ENCODE results near the gene ANKRD55.
"Not testable (repeated sequence)": the region's sequence is repeated elsewhere in the genome, so short reads cannot be mapped to it uniquely, and the experiment has no call there.

Gene ANKRD55

DNA sequence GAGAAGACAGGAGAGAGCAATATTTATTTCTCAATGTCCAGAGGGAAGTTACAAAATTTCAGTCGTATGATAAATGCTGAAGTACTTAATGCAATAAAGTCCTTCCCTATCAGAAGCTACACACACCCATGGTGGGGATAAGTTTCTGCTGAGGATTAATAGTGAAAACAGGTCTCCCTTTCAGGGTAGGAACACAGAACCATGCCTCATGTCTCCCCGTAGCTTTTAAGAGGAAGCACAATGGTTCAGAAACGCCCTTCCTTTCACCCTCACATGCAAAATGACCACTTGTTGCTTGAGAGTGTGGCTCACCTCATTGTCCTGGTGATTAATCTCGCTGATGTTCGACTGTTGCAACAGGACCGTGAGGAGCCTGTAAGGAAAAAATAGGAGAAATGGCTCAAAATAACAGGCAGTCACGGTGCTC is 73.6 kb downstream of the ANKRD55 start:
- H3K4ac ChIP-seq (ENCODE audit: low read length): no peak overlapping the region
- no peak overlapping the region for H4K91ac ChIP-seq (ENCODE audit: low read depth, low read length, poor library complexity)
- H3K14ac ChIP-seq (ENCODE audit: low read length): no peak overlapping the region
- H3K23ac ChIP-seq (ENCODE audit: low read depth, low read length, poor library complexity): no peak overlapping the region
- H3K9me3 ChIP-seq (replicated peaks in 1 of 2; ENCODE audit: control insufficient read depth in 2 of 2, insufficient read depth in 1 of 2, low read depth in 1 of 2, low read length in 2 of 2): no peaks in the 10 kb centered on the region
- H3K4me1 ChIP-seq (ENCODE audit: control insufficient read depth in 2 of 2, insufficient read depth in 1 of 2, low read depth in 1 of 2, low read length in 2 of 2): peaks cover 9 to 12% of the 10 kb centered on the region in 2 donors
- no peak overlapping the region for H2AK5ac ChIP-seq (ENCODE audit: low read depth, low read length)
- no peak overlapping the region for H3K18ac ChIP-seq (ENCODE audit: low read length)
- H4K8ac ChIP-seq (ENCODE audit: low read depth, low read length): no peak overlapping the region
- no peak overlapping the region for H3K4me3 ChIP-seq (ENCODE audit: low read length in 2 of 2)
- H3K27ac ChIP-seq (replicated peaks; ENCODE audit: low read length): no peak overlapping the region
- H3K36me3 ChIP-seq (replicated peaks in 1 of 2; ENCODE audit: control insufficient read depth in 2 of 2, insufficient read depth in 2 of 2, low read length in 2 of 2): no peaks in the 10 kb centered on the region
- H3K9ac ChIP-seq (ENCODE audit: low read depth, low read length, poor library complexity): no peak overlapping the region
- H3K79me1 ChIP-seq (ENCODE audit: low read depth, low read length): no peaks in the 10 kb centered on the region
- H2BK12ac ChIP-seq (ENCODE audit: low read length): no peak overlapping the region
- H2BK15ac ChIP-seq (ENCODE audit: low read length): no peak overlapping the region
- H2BK120ac ChIP-seq (ENCODE audit: low read depth, low read length): no peak overlapping the region
- H3K4me2 ChIP-seq (ENCODE audit: insufficient read depth, low read length, poor library complexity, severe bottlenecking): no peak overlapping the region
- no peak for DNase-seq (ENCODE audit: low spot score)
- no CpG with 5 or more reads among the region's 7 CpGs for WGBS, 2 donors (ENCODE audit: extremely low coverage in 2 of 2, insufficient read length in 2 of 2, insufficient replicate concordance in 1 of 2)
- H3K27me3 ChIP-seq (ENCODE audit: control insufficient read depth in 3 of 3, insufficient read depth in 3 of 3, low read depth in 1 of 3, low read length in 3 of 3): no peaks in the 10 kb centered on the region
- H2BK5ac ChIP-seq (ENCODE audit: low read length): no peak overlapping the region
- H2AFZ ChIP-seq (ENCODE audit: low read length): peak overlapping the region; percentile 45

DNA sequence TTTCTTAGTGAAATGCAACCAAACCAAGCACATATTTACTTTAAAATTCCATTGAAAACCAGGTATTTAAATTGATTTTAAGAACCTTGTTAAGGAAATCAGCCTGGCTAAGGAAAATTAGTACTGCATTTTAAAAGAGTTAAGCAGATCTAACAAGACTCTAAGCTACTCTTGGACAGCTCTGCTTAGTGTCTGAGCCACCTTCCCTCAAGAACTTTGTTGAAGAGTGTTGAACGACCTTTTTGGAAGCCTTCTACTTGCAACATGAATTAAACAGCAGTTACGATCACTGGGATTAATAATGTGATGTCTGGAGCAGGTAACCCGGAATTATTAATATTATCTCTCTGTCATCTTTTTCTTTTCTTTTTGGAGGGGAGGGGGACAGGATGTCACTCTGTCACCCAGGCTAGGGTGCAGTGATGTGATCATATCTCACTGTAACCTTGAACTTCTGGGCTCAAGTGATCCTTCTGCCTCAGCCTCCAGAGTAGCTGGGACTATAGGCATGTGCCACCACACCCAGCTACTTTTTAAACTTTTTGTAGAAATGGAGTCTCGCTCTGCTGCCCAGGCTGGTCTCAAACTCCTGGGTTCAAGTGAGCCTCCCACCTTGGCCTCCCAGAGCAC is 74.7 kb downstream of the ANKRD55 start:
- H3K9me3 ChIP-seq (replicated peaks in 1 of 2; ENCODE audit: control insufficient read depth in 2 of 2, insufficient read depth in 1 of 2, low read depth in 1 of 2, low read length in 2 of 2): no peaks in the 10 kb centered on the region
- no peak overlapping the region for H2AFZ ChIP-seq (ENCODE audit: low read length)
- no peak overlapping the region for H3K18ac ChIP-seq (ENCODE audit: low read length)
- no peak overlapping the region for H2BK15ac ChIP-seq (ENCODE audit: low read length)
- H2BK120ac ChIP-seq (ENCODE audit: low read depth, low read length): no peak overlapping the region
- no peak overlapping the region for H3K4me3 ChIP-seq (ENCODE audit: low read length in 2 of 2)
- no peak overlapping the region for H2BK5ac ChIP-seq (ENCODE audit: low read length)
- H3K23ac ChIP-seq (ENCODE audit: low read depth, low read length, poor library complexity): no peak overlapping the region
- peaks cover 6% of the 10 kb centered on the region in 2 donors for H3K4me1 ChIP-seq (ENCODE audit: control insufficient read depth in 2 of 2, insufficient read depth in 1 of 2, low read depth in 1 of 2, low read length in 2 of 2)
- H3K36me3 ChIP-seq (replicated peaks in 1 of 2; ENCODE audit: control insufficient read depth in 2 of 2, insufficient read depth in 2 of 2, low read length in 2 of 2): no peaks in the 10 kb centered on the region
- no peak overlapping the region for H3K4me2 ChIP-seq (ENCODE audit: insufficient read depth, low read length, poor library complexity, severe bottlenecking)
- no peak overlapping the region for H4K8ac ChIP-seq (ENCODE audit: low read depth, low read length)
- H3K27ac ChIP-seq (replicated peaks; ENCODE audit: low read length): no peak overlapping the region
- no peak overlapping the region for H3K9ac ChIP-seq (ENCODE audit: low read depth, low read length, poor library complexity)
- no peak for DNase-seq (ENCODE audit: low spot score)
- no peak overlapping the region for H4K91ac ChIP-seq (ENCODE audit: low read depth, low read length, poor library complexity)
- WGBS, 2 donors (ENCODE audit: extremely low coverage in 2 of 2, insufficient read length in 2 of 2, insufficient replicate concordance in 1 of 2): no CpG with 5 or more reads among the region's 4 CpGs
- H3K14ac ChIP-seq (ENCODE audit: low read length): no peak overlapping the region
- H3K79me1 ChIP-seq (ENCODE audit: low read depth, low read length): no peaks in the 10 kb centered on the region
- H3K27me3 ChIP-seq (ENCODE audit: control insufficient read depth in 3 of 3, insufficient read depth in 3 of 3, low read depth in 1 of 3, low read length in 3 of 3): no peaks in the 10 kb centered on the region
- H2AK5ac ChIP-seq (ENCODE audit: low read depth, low read length): no peak overlapping the region
- no peak overlapping the region for H3K4ac ChIP-seq (ENCODE audit: low read length)
- H2BK12ac ChIP-seq (ENCODE audit: low read length): no peak overlapping the region

DNA sequence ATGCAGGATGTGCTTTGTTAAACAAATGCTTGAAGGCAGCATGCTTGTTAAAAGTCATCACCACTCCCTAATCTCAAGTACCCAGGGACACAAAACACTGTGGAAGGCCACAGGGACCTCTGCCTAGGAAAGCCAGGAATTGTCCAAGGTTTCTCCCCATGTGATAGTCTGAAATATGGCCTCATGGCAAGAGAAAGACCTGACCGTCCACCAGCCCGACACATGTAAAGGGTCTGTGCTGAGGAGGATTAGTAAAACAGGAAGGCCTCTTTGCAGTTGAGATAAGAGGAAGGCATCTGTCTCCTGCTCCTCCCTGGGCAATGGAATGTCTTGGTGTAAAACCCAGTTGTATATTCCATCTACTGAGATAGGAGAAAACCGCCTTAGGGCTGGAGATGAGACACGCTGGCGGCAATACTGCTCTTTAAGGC is 75.9 kb downstream of the ANKRD55 start:
- H3K14ac ChIP-seq (ENCODE audit: low read length); H2BK12ac ChIP-seq (ENCODE audit: low read length); H4K91ac ChIP-seq (ENCODE audit: low read depth, low read length, poor library complexity); H2AK5ac ChIP-seq (ENCODE audit: low read depth, low read length); H2BK5ac ChIP-seq (ENCODE audit: low read length); H3K27me3 ChIP-seq (ENCODE audit: control insufficient read depth in 3 of 3, insufficient read depth in 3 of 3, low read depth in 1 of 3, low read length in 3 of 3); H3K4ac ChIP-seq (ENCODE audit: low read length); H3K18ac ChIP-seq (ENCODE audit: low read length); H2BK120ac ChIP-seq (ENCODE audit: low read depth, low read length); H3K9ac ChIP-seq (ENCODE audit: low read depth, low read length, poor library complexity); H3K23ac ChIP-seq (ENCODE audit: low read depth, low read length, poor library complexity); H4K8ac ChIP-seq (ENCODE audit: low read depth, low read length); H3K36me3 ChIP-seq (replicated peaks in 1 of 2; ENCODE audit: control insufficient read depth in 2 of 2, insufficient read depth in 2 of 2, low read length in 2 of 2); H3K9me3 ChIP-seq (replicated peaks in 1 of 2; ENCODE audit: control insufficient read depth in 2 of 2, insufficient read depth in 1 of 2, low read depth in 1 of 2, low read length in 2 of 2); H3K79me1 ChIP-seq (ENCODE audit: low read depth, low read length); H3K4me1 ChIP-seq (ENCODE audit: control insufficient read depth in 2 of 2, insufficient read depth in 1 of 2, low read depth in 1 of 2, low read length in 2 of 2); H3K4me2 ChIP-seq (ENCODE audit: insufficient read depth, low read length, poor library complexity, severe bottlenecking); DNase-seq (ENCODE audit: low spot score); H2BK15ac ChIP-seq (ENCODE audit: low read length); H3K27ac ChIP-seq (replicated peaks; ENCODE audit: low read length); H3K4me3 ChIP-seq (ENCODE audit: low read length in 2 of 2): not testable (repeated sequence)
- peak overlapping the region; percentile 17 for H2AFZ ChIP-seq (ENCODE audit: low read length)
- no CpG with 5 or more reads among the region's 5 CpGs for WGBS, 2 donors (ENCODE audit: extremely low coverage in 2 of 2, insufficient read length in 2 of 2, insufficient replicate concordance in 1 of 2)

DNA sequence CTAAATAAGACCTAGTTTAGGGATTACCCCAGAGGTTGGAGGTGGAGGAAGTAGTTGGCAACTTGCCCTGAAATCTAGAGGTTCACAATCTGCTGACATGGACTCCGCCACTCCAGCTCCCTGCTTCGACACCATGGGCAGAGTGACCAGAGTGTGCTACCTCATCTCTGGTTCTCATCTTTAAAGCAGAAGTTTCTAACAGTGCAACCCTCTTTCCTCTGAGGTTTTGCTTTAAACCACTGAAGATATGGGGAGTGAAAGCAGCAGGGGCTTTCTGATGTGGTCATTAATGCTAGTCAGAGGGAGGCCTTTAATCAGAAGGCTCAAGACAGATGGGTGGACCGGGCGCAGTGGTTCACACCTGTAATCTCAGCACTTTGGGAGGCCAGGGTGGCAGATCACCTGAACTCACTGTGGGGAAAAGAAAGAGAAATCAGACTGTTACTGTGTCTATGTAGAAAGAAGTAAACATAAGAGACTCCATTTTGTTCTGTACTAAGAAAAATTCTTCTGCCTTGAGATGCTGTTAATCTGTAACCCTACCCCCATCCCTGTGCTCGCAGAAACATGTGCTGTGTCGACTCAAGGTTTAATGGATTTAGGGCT is 76.4 kb downstream of the ANKRD55 start:
- H4K91ac ChIP-seq (ENCODE audit: low read depth, low read length, poor library complexity); H3K23ac ChIP-seq (ENCODE audit: low read depth, low read length, poor library complexity); H3K14ac ChIP-seq (ENCODE audit: low read length); H3K4ac ChIP-seq (ENCODE audit: low read length); H3K9me3 ChIP-seq (replicated peaks in 1 of 2; ENCODE audit: control insufficient read depth in 2 of 2, insufficient read depth in 1 of 2, low read depth in 1 of 2, low read length in 2 of 2); H3K36me3 ChIP-seq (replicated peaks in 1 of 2; ENCODE audit: control insufficient read depth in 2 of 2, insufficient read depth in 2 of 2, low read length in 2 of 2); H3K27me3 ChIP-seq (ENCODE audit: control insufficient read depth in 3 of 3, insufficient read depth in 3 of 3, low read depth in 1 of 3, low read length in 3 of 3); H3K79me1 ChIP-seq (ENCODE audit: low read depth, low read length); H3K4me1 ChIP-seq (ENCODE audit: control insufficient read depth in 2 of 2, insufficient read depth in 1 of 2, low read depth in 1 of 2, low read length in 2 of 2); H3K4me3 ChIP-seq (ENCODE audit: low read length in 2 of 2); H2BK120ac ChIP-seq (ENCODE audit: low read depth, low read length); H3K4me2 ChIP-seq (ENCODE audit: insufficient read depth, low read length, poor library complexity, severe bottlenecking); DNase-seq (ENCODE audit: low spot score); H2BK12ac ChIP-seq (ENCODE audit: low read length); H2BK15ac ChIP-seq (ENCODE audit: low read length); H3K27ac ChIP-seq (replicated peaks; ENCODE audit: low read length); H2AK5ac ChIP-seq (ENCODE audit: low read depth, low read length); H3K9ac ChIP-seq (ENCODE audit: low read depth, low read length, poor library complexity); H4K8ac ChIP-seq (ENCODE audit: low read depth, low read length); H2BK5ac ChIP-seq (ENCODE audit: low read length); H3K18ac ChIP-seq (ENCODE audit: low read length): not testable (repeated sequence)
- WGBS, 2 donors (ENCODE audit: extremely low coverage in 2 of 2, insufficient read length in 2 of 2, insufficient replicate concordance in 1 of 2): no CpG with 5 or more reads among the region's 6 CpGs
- H2AFZ ChIP-seq (ENCODE audit: low read length): peak overlapping the region; percentile 17
